Activated naive CD8-positive, alpha-beta T cell treated with anti-CD3 and anti-CD28 coated beads, Interleukin-2, amount 50 U/mL, for 24 hours (primary cell): ENCODE data around the gene SMNDC1.

Experiments
- ATAC-seq: fragments of 150-1000 bp; cut with Tn5 transposase; one replicate; pipeline ENCODE4 v1.10.0; 2021
- DNase-seq: peaks from one replicate; pipeline ENCODE4 v3.0.0; 2021
- H3K27ac Mint-ChIP-seq: one replicate; pipeline ENCODE4 v1.8.0; 2021; ENCODE audit warnings: mild to moderate bottlenecking, mixed read lengths
- H3K27me3 Mint-ChIP-seq: one replicate; pipeline ENCODE4 v1.8.0; 2021; ENCODE audit warnings: mixed read lengths
- H3K36me3 Mint-ChIP-seq: one replicate; pipeline ENCODE4 v1.8.0; 2021; ENCODE audit warnings: low read depth, mixed read lengths
- H3K4me1 Mint-ChIP-seq: one replicate; pipeline ENCODE4 v1.8.0; 2021; ENCODE audit warnings: mixed read lengths
- H3K4me3 Mint-ChIP-seq: one replicate; pipeline ENCODE4 v1.8.0; 2021; ENCODE audit warnings: mild to moderate bottlenecking, moderate library complexity, mixed read lengths
- H3K9me3 Mint-ChIP-seq: one replicate; pipeline ENCODE4 v1.8.0; 2021; ENCODE audit warnings: mixed read lengths

SMNDC1 gene

DNA sequence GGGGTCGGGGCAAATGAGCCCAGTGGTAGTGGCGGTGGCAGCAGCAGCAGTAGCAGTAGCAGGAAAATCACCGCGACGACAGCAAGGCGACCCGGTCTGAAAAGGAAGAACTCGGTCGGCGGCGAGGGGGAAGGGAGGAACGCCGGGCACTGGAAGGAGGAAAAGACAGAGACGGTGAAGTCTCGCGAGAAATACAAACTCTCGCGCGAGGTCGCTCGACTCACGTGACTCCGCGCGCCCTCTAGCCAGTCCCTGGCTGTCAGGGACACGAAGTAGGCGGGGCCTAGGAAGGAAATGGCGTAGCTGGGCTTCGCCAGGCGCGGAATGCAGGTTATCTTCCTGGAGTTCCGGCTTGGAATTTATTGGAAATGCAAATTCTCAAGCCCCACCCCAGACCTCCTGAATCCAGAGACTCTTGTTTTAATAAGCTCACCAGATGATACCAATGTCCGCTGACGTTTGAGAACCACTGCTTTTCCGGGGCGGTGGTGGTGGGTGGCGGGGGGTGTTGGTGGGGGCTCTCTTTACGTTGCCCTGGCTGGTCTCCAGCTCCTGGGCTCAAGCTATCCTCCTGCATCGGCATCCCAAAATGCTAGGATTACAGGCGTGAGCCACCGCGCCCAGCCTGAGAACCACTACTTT is at the start of gene SMNDC1:
Gene SMNDC1, minus strand, starts transcription at position 141 of the 642 bp plus-strand sequence. CDS start 1,333 bp downstream, outside the sequence.
- peak; percentile 93 for ATAC-seq
- Mint-ChIP-seq H3K27ac (peak within 1 kb of the TSS; percentile 96), H3K4me1 (peaks cover 64% of the 10 kb centered on the region), H3K27me3 (no peaks in the 10 kb centered on the region), H3K4me3 (peak within 1 kb of the TSS; percentile 95), H3K9me3 (no peaks in the 10 kb centered on the region), H3K36me3 (peaks cover 36% of the 10 kb centered on the region)
- peak; percentile 97 for DNase-seq

DNA sequence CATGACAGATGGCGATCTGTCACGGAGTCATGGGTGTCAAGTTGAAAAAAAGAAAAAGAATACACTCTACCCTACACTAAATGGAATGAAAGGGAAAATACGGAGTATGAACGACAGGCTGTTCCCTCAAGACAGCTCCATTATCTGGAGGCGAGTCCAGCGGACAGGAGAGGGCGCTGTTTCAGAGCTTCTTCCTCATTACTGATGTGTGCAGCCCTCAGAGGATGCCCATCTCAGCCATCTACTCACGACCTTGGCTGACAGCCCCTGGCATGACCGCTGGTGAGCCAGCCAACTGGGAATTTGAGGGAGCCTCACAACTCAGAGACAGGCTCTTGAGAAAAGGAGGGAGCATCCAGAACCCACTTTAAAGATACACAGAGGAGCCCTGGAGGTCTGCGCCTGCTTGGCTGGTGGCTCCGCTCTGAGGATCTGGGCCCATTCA is 49.6 kb upstream of the SMNDC1 start:
- ATAC-seq = peak; percentile 45
- Mint-ChIP-seq H3K4me3 (peak overlapping the region; percentile 42), H3K27ac (peak overlapping the region; percentile 82), H3K4me1 (peaks cover 75% of the 10 kb centered on the region), H3K36me3 (no peaks in the 10 kb centered on the region), H3K27me3 (peaks cover 3% of the 10 kb centered on the region), H3K9me3 (no peaks in the 10 kb centered on the region)
- peak; percentile 89 for DNase-seq

DNA sequence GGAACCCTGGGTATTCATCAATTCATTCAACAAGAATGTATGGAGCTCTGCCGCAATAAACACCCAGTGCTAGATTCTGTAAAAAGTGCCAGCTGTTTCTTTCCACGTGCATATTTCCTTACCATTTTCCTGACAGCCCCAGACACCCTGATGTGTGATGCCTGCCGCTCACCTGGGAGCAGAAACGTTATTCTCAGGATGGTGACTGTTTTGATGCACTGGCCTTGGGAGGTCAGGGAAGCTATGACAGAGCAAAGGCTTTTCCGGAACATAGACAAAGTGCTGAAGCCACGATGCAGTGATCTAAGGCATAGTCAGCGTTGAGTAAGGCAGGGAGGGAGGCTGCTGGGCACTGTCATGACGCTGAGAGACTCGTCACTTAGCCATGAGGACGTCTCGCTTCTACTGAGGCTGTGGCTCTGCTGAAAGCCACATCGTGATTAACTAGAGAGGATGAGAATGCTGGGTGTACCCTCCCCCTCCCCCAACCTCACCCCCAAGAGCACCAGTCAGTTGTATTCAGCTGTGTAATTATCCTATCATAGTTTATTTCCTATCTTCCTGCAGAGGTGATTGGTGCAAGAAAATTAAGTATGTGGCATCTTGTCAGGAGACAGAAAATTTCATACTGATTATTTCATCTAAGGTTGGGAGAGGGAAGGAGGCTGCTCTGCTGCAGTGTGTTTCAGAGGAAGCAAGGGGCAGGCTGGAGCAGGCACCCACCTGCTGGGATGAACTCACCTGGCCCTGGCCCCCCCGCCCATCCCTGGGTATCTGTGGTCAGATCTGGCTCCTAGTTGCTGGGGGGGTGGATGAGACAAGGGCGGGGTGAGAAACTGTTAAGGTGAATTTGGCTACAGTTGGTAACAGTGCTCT is 48.8 kb upstream of the SMNDC1 start:
- peak overlapping the region; percentile 42 for H3K4me3 Mint-ChIP-seq
- H3K9me3 Mint-ChIP-seq = no peaks in the 10 kb centered on the region

DNA sequence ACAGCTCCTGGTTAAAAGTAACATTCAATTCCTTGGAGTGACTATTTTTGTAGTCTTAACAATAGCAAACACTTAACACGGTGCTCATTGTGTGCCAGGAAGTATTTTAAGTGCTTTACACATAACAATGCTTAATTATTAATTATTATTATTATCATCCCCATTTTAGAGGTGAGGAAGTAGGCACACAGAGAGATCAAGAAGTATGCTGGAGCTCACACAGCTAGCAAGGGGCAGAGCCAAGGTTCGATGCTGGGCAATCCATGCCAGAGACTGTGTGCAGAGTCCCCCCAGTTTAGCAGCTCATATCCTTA is 48.2 kb upstream of the SMNDC1 start:
- DNase-seq = no peak
- no peaks in the 10 kb centered on the region for H3K36me3 Mint-ChIP-seq
- no peak overlapping the region for H3K27ac Mint-ChIP-seq
- no peak overlapping the region for H3K4me3 Mint-ChIP-seq
- H3K27me3 Mint-ChIP-seq = peaks cover 4% of the 10 kb centered on the region
- no peak for ATAC-seq
- peaks cover 64% of the 10 kb centered on the region for H3K4me1 Mint-ChIP-seq
- H3K9me3 Mint-ChIP-seq = no peaks in the 10 kb centered on the region

More for the DNA sequence above, 48.8 kb upstream of the SMNDC1 start:
- H3K27me3 Mint-ChIP-seq = peaks cover 4% of the 10 kb centered on the region
- peaks cover 70% of the 10 kb centered on the region for H3K4me1 Mint-ChIP-seq
- H3K36me3 Mint-ChIP-seq = no peaks in the 10 kb centered on the region
- DNase-seq = peak; percentile 65
- ATAC-seq = peak; percentile 89
- H3K27ac Mint-ChIP-seq = peak overlapping the region; percentile 82

DNA sequence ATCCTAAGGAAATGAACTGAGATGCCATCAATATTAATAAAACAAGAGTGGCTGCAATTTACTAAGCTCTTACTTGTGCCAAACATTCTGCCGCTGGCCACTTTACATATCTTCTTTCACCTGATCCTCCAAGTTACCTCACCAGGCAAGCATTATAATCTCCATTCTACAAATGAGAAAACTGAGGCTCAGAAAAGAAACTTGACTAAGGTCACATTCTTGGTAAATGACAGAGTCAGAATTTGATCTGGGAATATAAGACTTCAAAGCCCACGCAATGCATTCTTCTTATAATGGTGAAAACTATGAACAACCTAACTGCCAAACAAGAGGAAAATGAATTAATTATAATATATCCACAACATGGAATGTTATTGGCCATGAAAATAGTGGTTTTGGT is 46.1 kb upstream of the SMNDC1 start:
- no peak overlapping the region for H3K27ac Mint-ChIP-seq
- ATAC-seq (no peak), DNase-seq (no peak)
- H3K36me3 Mint-ChIP-seq = no peaks in the 10 kb centered on the region
- H3K27me3 Mint-ChIP-seq = peaks cover 4% of the 10 kb centered on the region
- no peak overlapping the region for H3K4me3 Mint-ChIP-seq
- H3K4me1 Mint-ChIP-seq = peaks cover 48% of the 10 kb centered on the region
- H3K9me3 Mint-ChIP-seq = no peaks in the 10 kb centered on the region

DNA sequence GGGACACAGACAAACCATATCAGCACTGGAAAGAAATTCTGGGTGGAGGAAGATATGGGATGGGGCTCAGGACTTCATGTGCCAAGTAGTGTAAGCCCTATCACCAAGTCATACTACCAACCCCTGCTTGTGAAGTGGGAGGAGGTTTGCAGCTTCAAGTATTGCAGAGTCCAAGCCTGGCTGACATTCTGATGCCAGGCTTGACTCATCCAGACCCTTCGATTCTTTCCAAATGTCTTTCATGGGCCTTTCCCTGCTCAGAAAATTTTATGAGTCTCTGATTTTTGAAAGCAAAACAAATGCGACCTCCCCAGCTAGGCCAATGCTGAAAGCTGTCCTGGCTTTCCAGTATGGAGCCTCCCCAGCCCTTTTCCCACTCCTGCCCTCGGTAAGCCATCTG is 45.1 kb upstream of the SMNDC1 start:
- ATAC-seq (no peak), DNase-seq (no peak)
- no peak overlapping the region for H3K27ac Mint-ChIP-seq
- H3K9me3 Mint-ChIP-seq = no peaks in the 10 kb centered on the region
- H3K4me1 Mint-ChIP-seq = peaks cover 40% of the 10 kb centered on the region
- H3K4me3 Mint-ChIP-seq = no peak overlapping the region
- no peaks in the 10 kb centered on the region for H3K36me3 Mint-ChIP-seq
- peaks cover 4% of the 10 kb centered on the region for H3K27me3 Mint-ChIP-seq

DNA sequence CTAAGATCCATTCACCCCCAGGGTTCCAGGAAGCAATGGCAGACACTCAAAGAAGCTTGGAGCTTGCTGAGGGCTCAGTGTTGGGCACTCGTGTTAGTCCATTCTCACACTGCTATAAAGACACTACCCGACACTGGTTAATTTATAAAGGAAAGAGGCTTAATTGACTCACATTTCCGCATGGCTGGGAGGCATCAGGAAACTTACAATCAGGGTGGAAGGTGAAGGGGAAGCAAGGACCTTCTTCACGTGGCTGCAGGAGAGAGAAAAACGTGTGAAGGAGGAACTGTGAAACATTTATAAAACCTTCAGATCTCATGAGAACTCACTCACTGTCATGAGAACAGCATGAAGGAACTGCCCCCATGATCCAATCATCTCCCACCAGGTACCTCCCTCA is 44.7 kb upstream of the SMNDC1 start:
- peaks cover 7% of the 10 kb centered on the region for H3K27me3 Mint-ChIP-seq

DNA sequence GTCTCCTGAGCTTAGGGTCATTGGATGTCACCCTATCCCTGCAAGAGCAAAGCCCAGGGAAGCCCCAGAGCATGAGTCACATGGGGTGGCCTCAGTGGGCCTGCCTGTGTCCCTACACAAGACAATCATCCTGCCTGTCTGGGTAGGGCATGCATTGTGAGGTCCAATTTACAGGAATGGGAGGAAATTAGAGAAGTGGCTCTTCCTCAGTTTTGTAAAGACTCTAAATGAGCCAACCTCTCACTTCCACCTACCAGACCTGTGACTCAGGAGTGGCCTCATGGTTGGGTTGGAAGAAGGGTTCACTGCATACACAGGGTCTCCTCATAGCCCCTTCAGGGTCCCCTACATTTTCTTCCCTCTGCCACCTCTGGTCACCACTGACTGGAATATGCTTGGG is 43.6 kb upstream of the SMNDC1 start:
- peaks cover 25% of the 10 kb centered on the region for H3K4me1 Mint-ChIP-seq

More for the DNA sequence above, 44.7 kb upstream of the SMNDC1 start:
- H3K4me3 Mint-ChIP-seq = no peak overlapping the region
- H3K9me3 Mint-ChIP-seq = no peaks in the 10 kb centered on the region
- no peaks in the 10 kb centered on the region for H3K36me3 Mint-ChIP-seq
- ATAC-seq (no peak), DNase-seq (no peak)
- no peak overlapping the region for H3K27ac Mint-ChIP-seq
- H3K4me1 Mint-ChIP-seq = peaks cover 36% of the 10 kb centered on the region

DNA sequence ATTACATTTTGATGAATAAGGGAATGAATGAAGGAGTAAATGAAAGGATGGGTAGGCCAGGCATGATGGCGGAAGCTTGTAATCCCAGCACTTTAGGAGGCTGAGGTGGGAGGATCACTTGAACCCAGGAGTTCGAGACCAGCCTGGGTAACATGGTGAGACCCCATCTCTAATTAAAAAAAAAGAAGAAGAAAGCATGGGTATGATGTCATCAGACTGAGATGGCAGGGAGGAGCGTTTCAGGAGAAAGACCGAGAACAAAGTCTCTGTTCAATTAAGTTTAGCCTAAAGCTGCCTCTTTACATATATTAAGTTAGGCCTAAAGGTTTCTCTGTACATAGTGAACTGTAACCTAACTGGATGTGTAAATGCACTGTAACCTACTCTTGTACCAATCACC is 42.2 kb upstream of the SMNDC1 start:
- ATAC-seq (no peak), DNase-seq (no peak)
- Mint-ChIP-seq H3K4me1 (peaks cover 22% of the 10 kb centered on the region), H3K27ac (no peak overlapping the region), H3K4me3 (no peak overlapping the region), H3K36me3 (no peaks in the 10 kb centered on the region), H3K9me3 (no peaks in the 10 kb centered on the region), H3K27me3 (peaks cover 17% of the 10 kb centered on the region)

More for the DNA sequence above, 43.6 kb upstream of the SMNDC1 start:
- DNase-seq (no peak), ATAC-seq (no peak)
- Mint-ChIP-seq H3K9me3 (no peaks in the 10 kb centered on the region), H3K27me3 (peaks cover 15% of the 10 kb centered on the region), H3K36me3 (no peaks in the 10 kb centered on the region), H3K4me3 (no peak overlapping the region), H3K27ac (no peak overlapping the region)

DNA sequence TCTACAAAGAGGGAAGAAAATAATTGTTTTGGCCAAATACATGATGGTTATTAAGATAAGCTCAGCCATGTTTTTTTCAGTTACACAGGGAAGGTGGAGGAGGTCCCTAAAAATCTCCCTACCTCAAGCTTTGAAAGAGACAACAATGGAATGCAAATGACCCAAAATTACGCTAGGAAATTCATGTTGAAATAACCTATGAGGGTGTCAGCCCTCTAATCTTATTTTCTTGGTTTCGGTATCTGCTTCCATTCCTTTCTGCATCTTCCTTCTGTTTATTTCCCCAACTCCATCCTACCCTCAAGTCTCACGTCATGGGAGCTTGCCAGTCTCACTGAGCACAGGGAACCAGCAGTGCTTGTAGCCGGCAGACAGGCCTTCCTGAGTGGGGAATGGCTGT is 40.6 kb upstream of the SMNDC1 start:
- Mint-ChIP-seq H3K27ac (no peak overlapping the region), H3K9me3 (no peaks in the 10 kb centered on the region), H3K4me3 (no peak overlapping the region), H3K4me1 (peaks cover 18% of the 10 kb centered on the region), H3K27me3 (peaks cover 15% of the 10 kb centered on the region), H3K36me3 (no peaks in the 10 kb centered on the region)
- DNase-seq = no peak
- no peak for ATAC-seq

DNA sequence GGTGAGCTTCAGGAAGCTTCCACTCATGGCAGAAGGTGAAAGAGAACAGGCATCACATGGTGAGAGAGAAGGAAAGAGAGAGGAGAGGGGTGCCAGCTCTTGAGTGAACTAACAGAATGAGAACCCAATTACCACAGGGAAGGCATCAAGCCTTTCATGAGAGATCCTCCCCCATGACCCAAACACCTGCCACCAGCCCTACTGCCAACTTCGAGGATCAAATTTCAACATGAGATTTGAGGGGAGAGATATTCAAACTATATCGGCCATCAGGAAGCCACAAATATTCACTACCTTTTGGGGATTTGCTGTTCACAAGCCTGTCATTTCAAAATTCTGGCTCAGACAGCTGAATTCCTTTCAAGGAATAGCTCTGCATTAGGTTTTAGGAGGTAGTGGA is 39.9 kb upstream of the SMNDC1 start:
- DNase-seq = no peak
- no peak for ATAC-seq
- Mint-ChIP-seq H3K4me3 (no peak overlapping the region), H3K4me1 (peaks cover 15% of the 10 kb centered on the region), H3K27ac (no peak overlapping the region), H3K36me3 (peaks cover 2% of the 10 kb centered on the region), H3K9me3 (no peaks in the 10 kb centered on the region), H3K27me3 (peaks cover 19% of the 10 kb centered on the region)

DNA sequence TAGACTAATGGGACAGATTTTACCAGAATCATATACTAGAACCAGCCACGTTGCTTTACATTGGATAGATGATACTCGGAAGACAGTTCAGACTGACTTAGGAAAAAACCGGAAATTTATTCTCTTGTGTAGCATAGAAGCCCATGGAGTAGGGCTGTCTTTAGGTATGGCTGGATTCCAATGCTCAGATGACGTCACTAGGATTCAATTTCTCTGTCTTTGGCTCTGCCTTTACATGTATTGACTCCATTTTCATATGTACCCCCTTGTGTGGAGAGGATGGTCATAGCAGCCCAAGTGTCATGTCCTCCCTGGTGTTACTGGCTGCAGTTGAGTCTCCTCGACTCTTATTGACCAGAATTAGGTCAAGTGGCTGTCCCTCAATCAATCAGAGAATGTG is 39.2 kb upstream of the SMNDC1 start:
- H3K4me3 Mint-ChIP-seq = no peak overlapping the region
- H3K9me3 Mint-ChIP-seq = no peaks in the 10 kb centered on the region
- peaks cover 19% of the 10 kb centered on the region for H3K27me3 Mint-ChIP-seq
- no peak overlapping the region for H3K27ac Mint-ChIP-seq
- peaks cover 12% of the 10 kb centered on the region for H3K4me1 Mint-ChIP-seq
- ATAC-seq (no peak), DNase-seq (no peak)
- peaks cover 2% of the 10 kb centered on the region for H3K36me3 Mint-ChIP-seq

DNA sequence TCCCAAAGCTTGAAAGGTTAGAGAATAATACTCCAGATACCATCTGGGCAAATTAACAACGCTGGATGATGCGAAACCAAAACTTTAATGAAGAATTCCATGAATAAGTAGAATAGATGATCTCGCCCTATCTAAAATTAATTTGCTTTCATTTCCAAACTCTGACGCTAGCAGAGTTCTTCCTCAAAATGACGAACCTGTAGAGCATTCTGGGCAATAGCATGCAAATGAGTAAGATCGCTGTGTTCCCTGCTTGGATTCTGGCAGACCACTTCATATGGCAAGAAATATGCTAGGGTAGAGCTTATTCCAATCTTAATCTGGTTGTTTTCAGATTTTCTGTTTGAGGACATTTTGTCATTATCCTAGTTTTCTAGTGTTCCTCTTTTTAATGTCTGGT is 36.1 kb upstream of the SMNDC1 start:
- Mint-ChIP-seq H3K27me3 (peaks cover 17% of the 10 kb centered on the region), H3K27ac (no peak overlapping the region), H3K9me3 (no peaks in the 10 kb centered on the region), H3K4me3 (no peak overlapping the region), H3K4me1 (peaks cover 4% of the 10 kb centered on the region), H3K36me3 (peaks cover 2% of the 10 kb centered on the region)
- ATAC-seq = no peak
- no peak for DNase-seq

DNA sequence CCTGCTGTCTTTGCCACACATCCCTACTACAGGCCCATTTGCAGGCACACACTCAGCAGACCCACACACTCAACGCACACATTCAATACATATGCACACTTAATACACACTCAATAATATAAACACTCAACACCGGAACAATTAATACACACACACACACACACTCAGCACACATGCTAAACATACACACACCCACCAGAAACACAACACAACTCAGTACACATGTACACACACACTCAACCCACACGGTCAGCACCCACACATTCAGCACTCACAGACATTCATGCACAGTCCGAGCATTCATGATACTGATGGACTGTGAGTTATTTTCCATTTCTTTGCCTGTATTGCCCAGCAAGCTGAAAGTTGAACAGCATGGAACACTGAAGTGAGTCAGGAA is 35.4 kb upstream of the SMNDC1 start:
- Mint-ChIP-seq H3K9me3 (no peaks in the 10 kb centered on the region), H3K27me3 (peaks cover 17% of the 10 kb centered on the region), H3K4me3 (no peak overlapping the region), H3K36me3 (peaks cover 2% of the 10 kb centered on the region), H3K4me1 (peaks cover 10% of the 10 kb centered on the region), H3K27ac (peak overlapping the region; percentile 61)
- DNase-seq (no peak), ATAC-seq (no peak)

DNA sequence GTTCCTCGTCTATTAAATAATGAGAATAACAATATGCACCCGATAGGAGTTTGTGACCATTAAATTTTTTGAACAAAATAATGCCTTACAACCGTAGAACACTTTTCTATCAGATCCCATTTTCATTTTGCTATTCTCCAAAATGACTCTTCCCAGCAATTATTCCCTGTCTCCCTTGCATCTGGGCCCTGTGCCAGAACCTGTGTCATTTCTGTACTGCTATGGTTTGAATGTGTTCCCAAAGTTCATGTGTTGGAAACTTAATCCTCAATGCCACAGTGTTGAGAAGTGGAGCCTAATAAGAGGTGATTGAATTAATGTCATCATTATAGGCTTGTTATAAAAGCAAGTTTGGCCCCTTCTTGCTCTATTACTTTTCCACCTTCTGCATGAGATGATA is 33.2 kb upstream of the SMNDC1 start:
- H3K36me3 Mint-ChIP-seq = peaks cover 2% of the 10 kb centered on the region
- no peak overlapping the region for H3K4me3 Mint-ChIP-seq
- H3K27me3 Mint-ChIP-seq = peaks cover 6% of the 10 kb centered on the region
- no peak overlapping the region for H3K27ac Mint-ChIP-seq
- no peaks in the 10 kb centered on the region for H3K9me3 Mint-ChIP-seq
- DNase-seq (no peak), ATAC-seq (no peak)
- H3K4me1 Mint-ChIP-seq = peaks cover 11% of the 10 kb centered on the region
